Loucy (cell line): ENCODE measurements around the gene CADM2.

Source experiments
- H2AFZ ChIP-seq: fragments of 200-600 bp; sonication (generic); 2 replicates; pipeline ENCODE4 v1.6.0; 2016; ENCODE audit warnings: antibody characterized with exemption, mild to moderate bottlenecking, low read length, moderate library complexity
- H3F3A ChIP-seq: fragments of 200-600 bp; 2 replicates; pipeline ENCODE4 v1.6.0; 2016; ENCODE audit warnings: antibody characterized with exemption, low read depth, mild to moderate bottlenecking
- H3K27me3 ChIP-seq: fragments of 200-600 bp; sonication (generic); 2 replicates; pipeline ENCODE4 v1.6.1; 2014; ENCODE audit warnings: low read length, mild to moderate bottlenecking; ENCODE audit not compliant: insufficient read depth, poor library complexity, severe bottlenecking
- H3K36me3 ChIP-seq: fragments of 200-600 bp; sonication (generic); 2 replicates; pipeline ENCODE4 v1.6.1; 2016; ENCODE audit warnings: low read length; ENCODE audit not compliant: insufficient read depth
- H3K4me1 ChIP-seq: fragments of 200-600 bp; sonication (generic); 2 replicates; pipeline ENCODE4 v1.5.1; 2014; ENCODE audit warnings: low read length, mild to moderate bottlenecking; ENCODE audit not compliant: insufficient read depth, poor library complexity, severe bottlenecking
- H3K4me2 ChIP-seq: fragments of 200-600 bp; sonication (generic); 2 replicates; pipeline ENCODE4 v1.6.0; 2014; ENCODE audit warnings: antibody characterized with exemption, low read length, low read depth, mild to moderate bottlenecking; ENCODE audit not compliant: poor library complexity, severe bottlenecking
- H3K4me3 ChIP-seq: fragments of 200-600 bp; sonication (generic); 2 replicates; pipeline ENCODE4 v1.5.1; 2014; ENCODE audit warnings: low read length, mild to moderate bottlenecking, mixed read lengths; ENCODE audit not compliant: poor library complexity, severe bottlenecking
- H3K79me2 ChIP-seq: fragments of 200-600 bp; sonication (generic); 2 replicates; pipeline ENCODE4 v1.6.1; 2014; ENCODE audit warnings: low read length; ENCODE audit not compliant: insufficient read depth
- H3K9ac ChIP-seq: fragments of 200-600 bp; sonication (generic); 2 replicates; pipeline ENCODE4 v1.6.0; 2014; ENCODE audit warnings: mild to moderate bottlenecking, low read depth, low read length, moderate library complexity; ENCODE audit not compliant: poor library complexity, severe bottlenecking
- H3K9me2 ChIP-seq: fragments of 200-600 bp; sonication (generic); replicated peaks from 2 replicates; pipeline ENCODE4 v1.6.1; 2016; ENCODE audit warnings: low read depth, low read length, mixed read lengths
- H3K9me3 ChIP-seq: fragments of 200-600 bp; sonication (generic); 2 replicates; pipeline ENCODE4 v1.6.1; 2014; ENCODE audit warnings: mild to moderate bottlenecking, antibody characterized with exemption, low read length, low read depth; ENCODE audit not compliant: insufficient read depth
- H4K20me1 ChIP-seq: fragments of 200-600 bp; sonication (generic); 2 replicates; pipeline ENCODE4 v1.6.0; 2014; ENCODE audit warnings: antibody characterized with exemption, low read length, mild to moderate bottlenecking; ENCODE audit not compliant: insufficient read depth, poor library complexity, severe bottlenecking
- EZH2phosphoT487 ChIP-seq: fragments of 200-600 bp; IDR thresholded peaks from 2 replicates; pipeline ENCODE4 v1.6.1; 2018; ENCODE audit warnings: antibody characterized with exemption, mild to moderate bottlenecking, moderate library complexity, borderline replicate concordance
- TF ChIP-seq, protein P1 (sequence below): fragments of 200-600 bp; sonication (generic); conservative IDR thresholded peaks from 2 replicates; pipeline ENCODE4 v1.5.1; 2014; ENCODE audit warnings: mild to moderate bottlenecking, antibody characterized with exemption, low read length

Gene CADM2

DNA sequence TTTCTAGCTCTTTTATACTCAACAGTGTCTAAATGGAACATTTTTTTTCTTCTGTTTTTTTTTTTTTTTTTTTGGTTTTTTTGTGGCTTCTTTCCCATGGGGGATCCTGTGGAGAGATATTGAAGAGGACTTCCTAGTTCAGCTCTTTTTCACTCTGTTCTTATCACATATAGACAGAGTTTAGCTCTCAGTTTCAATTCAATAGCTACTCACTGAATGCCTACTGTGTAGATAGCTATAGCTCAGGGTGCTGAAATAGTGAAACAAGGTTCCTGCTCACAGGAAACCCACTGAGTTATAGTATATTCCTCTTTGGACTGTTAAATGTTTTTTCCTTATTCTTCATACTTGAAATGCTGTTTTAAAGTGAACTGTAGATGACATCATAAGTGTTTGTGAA is 918.8 kb downstream of the CADM2 start:
- Histone ChIP-seq H3K4me2 (no peak overlapping the region), H3K4me3 (no peak overlapping the region), H3K36me3 (no peaks in the 10 kb centered on the region), H3K27me3 (no peaks in the 10 kb centered on the region), H3K4me1 (no peaks in the 10 kb centered on the region), H3F3A (no peaks in the 10 kb centered on the region), H2AFZ (no peak overlapping the region), H3K79me2 (no peaks in the 10 kb centered on the region), H3K9ac (no peak overlapping the region), H4K20me1 (no peaks in the 10 kb centered on the region), H3K9me2 (no peaks in the 10 kb centered on the region), H3K9me3 (no peaks in the 10 kb centered on the region)
- no peak for TF ChIP-seq EZH2phosphoT487

DNA sequence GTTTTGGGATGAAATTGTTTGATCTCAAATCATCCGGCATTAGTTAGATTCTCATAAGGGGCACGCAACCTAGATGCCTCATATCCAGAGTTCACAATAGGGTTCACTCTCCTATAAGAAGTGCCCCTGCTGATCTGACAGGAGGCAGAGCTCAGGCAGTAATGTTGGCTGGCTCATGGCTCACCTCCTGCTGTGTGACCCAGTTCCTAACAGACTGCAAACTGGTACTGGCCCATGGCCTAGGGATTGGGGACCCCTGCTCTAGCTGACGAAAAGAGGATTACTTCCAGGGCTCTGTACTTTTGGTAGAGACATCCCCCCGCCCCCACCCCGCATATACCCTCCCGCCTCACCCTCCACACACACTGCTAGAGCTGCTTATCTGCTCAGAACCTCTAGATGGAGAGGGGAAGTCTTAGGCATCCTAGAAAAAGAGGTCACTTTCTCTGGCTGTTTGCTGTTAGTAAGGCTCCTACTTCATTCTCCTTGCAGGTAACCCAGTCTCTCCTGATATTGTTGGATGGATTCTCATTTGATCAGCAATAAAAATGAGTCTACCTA is 923.1 kb downstream of the CADM2 start:
- Histone ChIP-seq H3K9ac (no peak overlapping the region), H3K27me3 (no peaks in the 10 kb centered on the region), H3K4me1 (no peaks in the 10 kb centered on the region), H3F3A (no peaks in the 10 kb centered on the region), H3K4me3 (no peak overlapping the region), H3K36me3 (no peaks in the 10 kb centered on the region), H3K79me2 (no peaks in the 10 kb centered on the region), H3K9me2 (no peaks in the 10 kb centered on the region), H4K20me1 (no peaks in the 10 kb centered on the region), H3K4me2 (no peak overlapping the region), H2AFZ (no peak overlapping the region), H3K9me3 (no peaks in the 10 kb centered on the region)
- TF ChIP-seq, protein P1, sequence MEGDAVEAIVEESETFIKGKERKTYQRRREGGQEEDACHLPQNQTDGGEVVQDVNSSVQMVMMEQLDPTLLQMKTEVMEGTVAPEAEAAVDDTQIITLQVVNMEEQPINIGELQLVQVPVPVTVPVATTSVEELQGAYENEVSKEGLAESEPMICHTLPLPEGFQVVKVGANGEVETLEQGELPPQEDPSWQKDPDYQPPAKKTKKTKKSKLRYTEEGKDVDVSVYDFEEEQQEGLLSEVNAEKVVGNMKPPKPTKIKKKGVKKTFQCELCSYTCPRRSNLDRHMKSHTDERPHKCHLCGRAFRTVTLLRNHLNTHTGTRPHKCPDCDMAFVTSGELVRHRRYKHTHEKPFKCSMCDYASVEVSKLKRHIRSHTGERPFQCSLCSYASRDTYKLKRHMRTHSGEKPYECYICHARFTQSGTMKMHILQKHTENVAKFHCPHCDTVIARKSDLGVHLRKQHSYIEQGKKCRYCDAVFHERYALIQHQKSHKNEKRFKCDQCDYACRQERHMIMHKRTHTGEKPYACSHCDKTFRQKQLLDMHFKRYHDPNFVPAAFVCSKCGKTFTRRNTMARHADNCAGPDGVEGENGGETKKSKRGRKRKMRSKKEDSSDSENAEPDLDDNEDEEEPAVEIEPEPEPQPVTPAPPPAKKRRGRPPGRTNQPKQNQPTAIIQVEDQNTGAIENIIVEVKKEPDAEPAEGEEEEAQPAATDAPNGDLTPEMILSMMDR = no peak
- no peak for TF ChIP-seq EZH2phosphoT487

DNA sequence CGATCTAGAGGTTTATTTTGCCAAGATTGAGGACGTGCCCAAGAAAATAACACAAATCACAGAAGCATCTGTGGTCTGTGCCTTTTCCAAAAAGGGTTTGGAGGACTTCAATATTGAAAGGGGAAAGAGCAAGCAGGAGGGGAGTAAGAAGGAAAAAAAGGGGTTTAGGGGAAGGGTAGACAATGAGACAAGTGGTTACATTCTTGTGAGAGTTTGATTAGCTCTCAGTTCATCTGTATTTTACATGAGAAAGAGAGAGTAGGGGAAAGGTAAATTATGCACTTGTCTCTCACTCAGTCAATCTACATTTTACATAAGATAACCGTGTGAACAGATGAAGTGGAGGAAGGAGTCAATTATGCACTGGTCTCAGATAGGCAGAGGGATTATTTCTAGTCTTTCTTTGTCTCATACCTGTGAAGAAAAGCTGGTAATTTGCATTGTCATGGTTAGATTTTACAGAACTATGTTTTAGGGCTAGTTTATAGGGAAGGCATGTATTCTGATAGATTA is 931.3 kb downstream of the CADM2 start:
- Histone ChIP-seq H4K20me1 (no peaks in the 10 kb centered on the region), H3K9me2 (no peaks in the 10 kb centered on the region), H3K27me3 (no peaks in the 10 kb centered on the region), H3K36me3 (no peaks in the 10 kb centered on the region), H3K79me2 (no peaks in the 10 kb centered on the region), H3K4me2 (no peak overlapping the region), H3K4me3 (no peak overlapping the region), H3K9ac (no peak overlapping the region), H3K9me3 (no peaks in the 10 kb centered on the region), H3F3A (no peaks in the 10 kb centered on the region), H3K4me1 (no peaks in the 10 kb centered on the region), H2AFZ (no peak overlapping the region)
- TF ChIP-seq EZH2phosphoT487 = no peak
- TF ChIP-seq, protein P1 = no peak

DNA sequence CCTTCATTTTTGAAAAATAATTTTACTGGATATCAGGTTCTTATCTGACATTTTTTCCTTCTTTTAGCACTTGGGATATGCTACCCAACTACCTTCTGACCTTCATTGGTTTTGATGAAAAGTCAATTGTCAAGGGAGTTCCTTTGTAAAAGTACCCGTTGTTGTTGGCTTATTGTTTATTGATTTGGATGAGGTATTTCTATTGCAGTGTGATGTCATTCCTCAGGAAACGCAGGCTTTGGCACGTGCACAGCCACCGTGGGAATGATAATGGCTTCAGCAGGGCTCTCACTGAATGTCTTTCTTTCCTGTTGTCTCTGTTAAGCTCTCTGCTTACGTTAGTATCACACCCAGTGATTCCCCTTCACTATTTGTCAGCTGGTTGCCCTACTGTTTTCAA is 944.6 kb downstream of the CADM2 start:
- no peaks in the 10 kb centered on the region for H3F3A ChIP-seq
- H3K36me3 ChIP-seq = no peaks in the 10 kb centered on the region
- no peak overlapping the region for H3K9ac ChIP-seq
- no peaks in the 10 kb centered on the region for H3K79me2 ChIP-seq
- no peak overlapping the region for H2AFZ ChIP-seq
- no peaks in the 10 kb centered on the region for H3K4me1 ChIP-seq
- no peak overlapping the region for H3K4me2 ChIP-seq
- TF ChIP-seq, protein P1 = no peak
- TF ChIP-seq EZH2phosphoT487 = no peak
- no peaks in the 10 kb centered on the region for H3K9me3 ChIP-seq
- no peaks in the 10 kb centered on the region for H3K9me2 ChIP-seq
- H3K27me3 ChIP-seq = no peaks in the 10 kb centered on the region
- H4K20me1 ChIP-seq = no peaks in the 10 kb centered on the region
- H3K4me3 ChIP-seq = no peak overlapping the region
